Epidermal melanocyte (primary cell): ENCODE measurements around the gene CACNA1G.

Experiments
- DNase-seq: peaks from one replicate; pipeline ENCODE4 v3.0.0; 2011; ENCODE audit warnings: low spot score; ENCODE audit not compliant: insufficient read length

The CACNA1G gene

DNA sequence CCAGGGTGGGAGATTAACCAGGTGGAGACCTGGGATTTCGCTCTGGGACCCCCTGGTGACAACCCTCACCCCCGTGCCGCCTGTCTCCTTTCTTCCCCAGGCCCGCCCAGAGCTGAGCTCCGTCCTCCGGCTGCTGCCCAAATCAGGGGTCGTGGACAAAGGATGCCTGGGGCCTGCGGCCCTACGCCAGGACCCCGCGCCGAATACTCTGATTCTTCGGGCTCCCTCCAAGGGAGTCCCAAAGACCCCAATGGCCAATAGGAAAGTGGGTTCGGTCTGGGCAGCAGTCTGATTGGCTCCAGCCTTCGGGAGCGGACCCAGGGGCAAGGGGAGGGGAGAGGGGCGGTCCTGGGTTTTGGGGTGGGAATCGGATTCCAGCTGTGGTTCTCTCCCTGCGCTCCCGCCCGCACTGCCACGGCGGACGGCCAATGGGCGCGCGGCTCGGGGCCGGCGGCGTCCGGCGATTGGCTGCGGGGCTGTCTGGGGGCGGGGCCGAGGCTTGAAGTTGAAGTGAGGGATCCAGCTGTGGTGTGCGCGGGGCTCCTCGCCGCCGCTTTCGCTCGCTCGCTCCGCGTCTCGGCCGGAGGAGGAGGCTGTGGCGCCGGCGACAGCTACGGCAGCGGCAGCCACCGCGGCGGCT is at the start of gene CACNA1G:
Gene CACNA1G, plus strand, starts transcription at position 531 of the 640 bp plus-strand sequence. CDS start 745 bp downstream, outside the sequence.
- DNase-seq: peak; percentile 97

DNA sequence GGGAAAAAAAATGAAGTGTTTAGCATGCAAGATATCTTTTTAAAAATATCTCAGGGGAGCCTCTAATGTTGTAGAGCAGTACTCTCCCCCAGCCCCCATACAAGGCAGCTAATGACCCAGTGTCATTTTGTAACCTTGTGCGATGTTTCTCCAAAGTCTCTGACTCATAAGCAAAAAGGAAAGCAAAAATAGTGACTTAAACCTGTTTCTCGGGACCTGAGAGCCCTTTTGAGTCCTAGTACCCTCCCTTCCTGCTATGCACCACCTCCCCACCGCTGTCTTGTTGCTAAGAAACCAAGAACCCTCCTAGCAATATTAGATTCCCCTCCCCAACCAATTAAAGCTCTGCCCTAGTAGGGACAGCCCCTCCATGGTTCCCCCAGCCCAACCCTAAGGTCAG is 49.5 kb upstream of the CACNA1G start:
- no peak for DNase-seq

DNA sequence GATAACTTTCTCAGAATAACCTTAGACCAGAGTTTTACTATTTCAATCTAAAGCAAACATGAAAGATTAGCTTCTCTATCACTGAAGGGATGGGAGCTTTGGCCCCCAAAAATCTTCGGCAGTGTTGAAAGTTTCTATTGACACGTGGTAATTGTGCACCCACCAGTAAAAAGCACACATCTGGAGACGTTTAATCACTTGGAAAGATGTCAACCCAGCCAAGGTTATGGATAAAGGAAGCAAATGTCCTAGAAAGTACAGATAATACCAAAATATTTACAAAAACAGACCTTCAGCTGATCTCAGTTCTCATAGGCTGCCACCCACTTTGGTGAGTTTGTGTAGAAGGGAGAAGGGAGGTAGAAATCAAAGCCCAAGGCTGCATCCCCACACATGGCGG is 47.0 kb upstream of the CACNA1G start:
- no peak for DNase-seq

DNA sequence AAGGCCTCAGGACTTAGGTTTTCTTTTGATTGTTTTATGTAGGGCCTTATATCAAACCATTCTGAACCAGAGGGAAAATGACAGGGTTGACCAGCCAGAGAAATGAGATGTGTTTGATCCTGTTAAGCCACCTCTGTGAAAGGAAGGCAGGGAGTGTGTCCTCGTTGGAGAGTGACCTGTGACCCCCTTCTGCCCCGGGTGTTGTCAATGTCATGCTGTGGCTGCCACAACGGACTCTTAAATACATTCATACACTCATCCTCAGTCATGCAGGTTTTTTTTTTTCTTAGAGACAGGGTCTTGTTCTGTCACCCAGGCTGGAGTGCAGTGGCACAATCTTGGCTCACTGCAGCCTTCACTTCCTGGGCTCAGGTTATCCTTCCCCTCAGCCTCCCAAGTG is 46.1 kb upstream of the CACNA1G start:
- peak; percentile 4 for DNase-seq

DNA sequence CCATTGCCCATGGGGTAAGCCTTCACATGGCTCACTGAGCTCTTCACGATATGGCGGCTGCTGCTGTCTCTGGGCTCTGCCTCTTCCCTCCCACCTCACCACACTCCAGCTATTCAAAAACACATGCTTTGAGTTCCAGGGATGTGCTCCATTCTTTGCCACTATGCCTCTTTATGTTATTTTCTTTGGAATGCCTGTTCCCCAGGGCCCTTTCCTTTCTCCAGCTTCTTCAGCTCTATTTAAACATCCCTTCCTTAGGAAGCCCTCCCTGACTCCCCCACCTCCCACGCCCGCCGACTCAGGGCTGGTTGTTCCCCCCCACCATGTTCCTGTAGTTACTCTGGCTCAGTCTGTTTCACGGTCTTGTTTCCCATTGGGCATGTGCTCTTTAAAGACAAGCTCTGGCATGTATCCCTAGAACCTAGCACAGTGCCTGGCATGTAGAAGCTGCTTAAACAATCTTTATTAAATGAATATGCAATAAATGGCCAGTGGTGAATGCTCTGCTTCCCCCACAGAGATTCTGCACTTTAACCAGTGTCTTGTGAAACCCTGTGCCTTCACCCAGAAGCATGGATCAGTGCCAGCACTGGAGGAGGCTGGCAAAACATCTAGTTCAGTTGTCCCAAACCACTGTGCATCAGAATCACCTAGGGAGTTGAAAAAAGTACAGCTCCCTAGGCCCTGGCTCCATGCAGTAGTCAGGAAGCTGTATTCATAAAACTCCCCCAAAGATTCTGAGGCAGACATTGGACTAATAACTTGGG is 45.4 kb upstream of the CACNA1G start:
- DNase-seq: peak; percentile 55

DNA sequence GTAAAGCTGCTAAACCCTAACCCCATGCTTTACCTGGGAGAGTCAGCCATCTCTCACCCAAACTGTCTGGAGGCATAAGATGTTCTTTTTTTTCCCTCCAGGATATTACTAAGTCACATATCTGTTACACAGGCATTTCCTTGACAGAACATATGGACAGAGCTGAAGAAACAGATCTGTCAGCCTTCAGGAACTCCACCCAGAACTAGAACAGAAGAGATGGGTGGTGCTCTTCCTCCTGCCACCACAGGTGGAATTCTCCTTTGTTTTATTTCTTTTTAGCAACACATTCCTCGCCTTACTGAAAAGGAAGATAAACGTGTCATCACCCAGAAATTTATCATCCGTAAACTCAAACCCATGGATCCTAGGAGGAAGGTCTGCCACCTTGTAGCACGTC is 43.5 kb upstream of the CACNA1G start:
- DNase-seq: no peak

DNA sequence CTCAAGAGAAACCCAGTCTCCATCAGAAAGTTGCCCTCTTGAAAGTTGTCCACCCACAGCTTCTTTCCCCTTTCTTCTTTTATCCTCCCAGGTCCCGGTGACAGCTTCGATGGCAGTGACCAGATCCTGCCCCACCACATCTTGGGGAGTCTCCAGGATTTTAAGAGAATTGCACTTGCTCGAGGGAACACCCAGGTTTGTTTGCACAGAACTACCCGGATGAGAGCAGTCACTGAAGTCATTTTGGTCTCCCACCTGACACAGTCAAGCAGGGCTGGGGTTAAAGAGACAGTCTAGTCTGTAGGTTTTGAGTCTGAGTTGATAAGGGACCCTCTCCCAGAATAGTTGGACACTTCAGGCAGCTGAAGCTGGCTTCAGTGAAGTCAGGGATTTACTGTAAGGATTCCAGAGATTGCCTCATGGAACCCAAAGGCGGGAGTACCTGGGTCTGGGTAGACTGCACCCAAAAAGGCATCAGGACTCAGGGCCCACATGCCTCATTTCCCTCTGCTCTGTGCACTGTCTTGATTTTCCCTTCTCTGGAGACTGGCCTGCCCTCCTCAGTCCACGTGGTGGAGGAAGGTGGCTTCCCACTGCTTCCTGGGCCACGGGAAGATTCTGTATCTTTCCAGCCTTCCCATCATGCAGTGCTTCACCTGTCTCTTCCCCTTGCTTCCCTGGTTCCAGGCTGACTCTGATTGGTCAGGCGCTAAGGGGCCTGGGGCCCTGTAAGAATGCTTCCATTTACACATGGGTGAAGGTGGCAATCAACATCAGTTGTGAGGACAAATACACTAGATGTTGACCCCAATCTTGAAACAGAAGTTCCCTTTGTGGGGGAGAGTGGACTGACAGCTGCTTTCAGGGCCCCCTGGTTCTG is 42.8 kb upstream of the CACNA1G start:
- DNase-seq: no peak

DNA sequence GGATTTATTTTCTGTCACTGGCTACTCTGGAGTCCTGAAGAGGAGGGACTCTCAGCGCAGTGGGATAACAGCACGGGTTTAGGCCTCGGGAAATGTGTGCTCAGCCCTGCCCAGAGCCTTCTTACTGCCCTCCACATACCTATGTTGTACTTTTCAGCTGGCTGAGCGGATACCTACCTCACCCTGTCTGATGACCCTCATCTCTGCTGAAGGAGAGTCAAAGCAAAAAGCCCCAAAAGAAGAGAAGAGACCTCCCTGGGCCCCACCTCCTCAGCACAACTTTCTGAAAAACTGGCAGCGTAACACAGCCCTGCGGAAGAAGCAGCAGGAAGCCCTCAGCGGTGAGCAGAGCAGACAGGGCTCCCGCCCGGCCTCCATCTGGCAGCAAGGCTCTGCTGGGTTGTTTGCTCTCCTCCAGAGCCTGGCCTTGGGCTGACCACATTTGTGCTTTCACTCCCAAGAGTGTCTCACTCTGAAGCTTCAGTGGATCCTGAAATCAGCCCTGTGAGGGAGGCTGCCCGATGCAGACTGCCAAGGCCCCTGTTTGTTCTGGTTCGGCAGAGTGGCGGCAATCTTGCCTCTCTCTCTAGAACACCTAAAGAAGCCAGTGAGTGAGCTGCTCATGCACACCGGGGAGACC is 42.0 kb upstream of the CACNA1G start:
- no peak for DNase-seq

DNA sequence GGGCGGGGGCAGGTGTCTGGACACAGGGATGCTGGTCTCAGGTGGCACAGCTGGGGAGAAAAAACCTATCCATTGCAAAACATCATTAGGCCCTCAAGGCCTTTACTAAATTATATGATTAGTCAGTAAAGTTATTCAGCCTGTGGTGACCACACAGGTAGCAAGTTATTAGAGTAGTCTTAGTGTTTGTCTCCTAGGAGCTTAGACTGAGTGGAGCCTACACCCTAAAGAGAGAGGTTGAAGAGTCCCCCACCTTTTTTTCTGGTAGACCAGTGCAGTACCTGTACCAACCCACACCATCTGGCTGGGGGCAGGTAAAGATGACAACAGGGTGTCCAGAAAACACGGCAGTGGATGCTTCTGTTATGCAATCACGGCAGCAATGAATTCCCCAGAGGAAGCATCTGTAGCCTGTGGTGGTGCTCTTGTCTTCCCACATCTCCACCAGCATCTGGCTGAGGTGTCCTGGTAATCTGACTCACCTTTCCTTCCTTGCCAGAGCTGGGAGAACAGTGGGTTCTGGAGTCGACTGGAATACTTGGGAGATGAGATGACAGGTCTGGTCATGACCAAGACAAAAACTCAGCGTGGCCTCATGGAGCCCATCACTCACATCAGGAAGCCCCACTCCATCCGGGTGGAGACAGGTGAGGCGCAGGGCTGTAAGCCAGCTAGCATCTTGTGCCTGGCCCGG is 41.2 kb upstream of the CACNA1G start:
- DNase-seq: no peak

DNA sequence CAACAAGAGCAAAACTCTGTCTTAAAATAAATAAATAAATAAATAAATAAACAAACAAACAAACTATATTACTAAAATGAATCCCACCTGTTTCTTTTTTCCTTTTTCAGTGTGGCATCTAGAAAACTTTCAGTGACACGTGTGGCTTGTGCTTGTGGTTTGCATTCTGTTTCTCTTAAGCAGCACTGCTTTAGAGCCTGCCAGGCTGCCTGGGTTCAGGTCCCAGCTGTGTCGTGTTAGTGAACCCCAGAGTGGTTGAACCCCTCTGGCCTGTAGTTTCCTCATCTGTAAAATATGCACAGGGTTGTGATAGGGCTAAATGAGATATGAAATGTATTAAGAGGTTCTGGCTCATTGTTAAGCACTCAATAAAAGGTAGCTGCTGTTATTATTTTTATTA is 40.0 kb upstream of the CACNA1G start:
- DNase-seq: no peak

DNA sequence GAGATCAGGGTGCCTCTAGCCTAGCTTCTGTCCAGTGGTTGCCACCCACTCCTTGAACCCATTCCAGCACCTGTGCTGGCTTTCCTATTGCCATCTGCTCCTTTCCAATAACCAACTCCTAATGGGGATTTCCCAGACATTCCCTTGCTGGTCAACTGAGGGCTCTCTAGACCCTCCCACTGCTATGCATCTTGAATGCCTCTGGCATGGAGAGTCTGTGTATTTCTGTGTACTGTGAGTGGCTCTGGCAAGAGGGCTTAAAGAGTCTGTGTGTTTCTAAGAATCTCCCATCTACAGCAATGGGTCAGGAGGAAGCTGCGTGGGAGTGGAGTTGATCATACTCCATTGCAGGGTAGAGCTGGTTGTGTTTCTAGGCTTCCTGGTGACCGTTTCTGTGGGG is 39.0 kb upstream of the CACNA1G start:
- DNase-seq: no peak

DNA sequence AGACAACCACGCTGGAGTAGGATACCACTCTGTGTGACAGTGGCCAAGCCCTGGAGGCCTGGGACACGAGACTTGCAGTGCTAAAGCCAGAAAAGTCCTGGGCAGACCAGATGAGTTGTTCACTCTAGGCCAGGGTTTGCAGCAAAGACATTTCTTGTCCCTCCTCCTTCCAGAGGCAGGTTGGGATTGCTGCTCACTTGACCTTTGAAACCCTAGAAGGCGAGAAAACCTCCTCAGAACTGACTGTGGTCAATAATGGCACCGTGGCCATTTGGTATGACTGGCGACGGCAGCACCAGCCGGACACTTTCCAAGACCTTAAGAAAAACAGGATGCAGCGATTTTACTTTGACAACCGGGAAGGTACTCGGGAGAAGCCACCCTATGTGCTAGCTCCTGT is 37.7 kb upstream of the CACNA1G start:
- no peak for DNase-seq

DNA sequence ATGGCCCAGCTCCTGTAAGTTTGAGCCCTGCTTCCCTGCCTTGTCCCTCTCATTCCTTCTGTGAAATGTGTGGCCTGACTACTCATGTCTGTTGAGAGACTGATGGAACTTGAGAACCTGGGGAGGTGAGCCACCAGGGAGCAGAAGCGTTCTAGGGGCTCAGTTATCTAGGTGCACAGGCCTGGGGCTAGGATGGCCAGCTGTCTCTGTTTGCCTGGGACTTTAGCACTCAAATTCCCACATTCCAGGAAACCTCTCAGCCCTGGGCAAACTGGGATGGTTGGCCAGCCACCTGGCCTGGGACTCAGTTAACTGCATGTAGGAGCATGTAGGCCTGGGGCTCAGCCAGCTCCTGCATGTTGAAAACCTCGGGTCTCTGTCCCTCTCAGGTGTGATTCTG is 37.3 kb upstream of the CACNA1G start:
- no peak for DNase-seq

DNA sequence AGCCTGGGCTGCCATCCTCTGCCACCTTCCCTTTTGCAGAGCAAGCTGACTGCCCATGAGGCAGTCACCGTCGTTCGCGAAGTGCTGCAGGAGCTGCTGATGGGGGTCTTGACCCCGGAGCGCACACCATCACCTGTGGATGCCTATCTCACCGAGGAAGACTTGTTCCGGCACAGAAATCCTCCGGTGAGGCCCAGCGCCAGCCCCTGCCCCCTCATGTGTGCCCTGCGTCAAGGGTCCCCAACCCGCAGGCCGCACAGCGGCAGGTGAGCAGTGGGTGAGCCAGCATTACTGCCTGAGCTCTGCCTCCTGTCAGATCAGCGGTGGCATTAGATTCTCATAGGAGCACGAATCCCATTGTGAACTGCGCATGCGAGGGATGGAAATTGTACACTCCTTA is 35.7 kb upstream of the CACNA1G start:
- DNase-seq: no peak

DNA sequence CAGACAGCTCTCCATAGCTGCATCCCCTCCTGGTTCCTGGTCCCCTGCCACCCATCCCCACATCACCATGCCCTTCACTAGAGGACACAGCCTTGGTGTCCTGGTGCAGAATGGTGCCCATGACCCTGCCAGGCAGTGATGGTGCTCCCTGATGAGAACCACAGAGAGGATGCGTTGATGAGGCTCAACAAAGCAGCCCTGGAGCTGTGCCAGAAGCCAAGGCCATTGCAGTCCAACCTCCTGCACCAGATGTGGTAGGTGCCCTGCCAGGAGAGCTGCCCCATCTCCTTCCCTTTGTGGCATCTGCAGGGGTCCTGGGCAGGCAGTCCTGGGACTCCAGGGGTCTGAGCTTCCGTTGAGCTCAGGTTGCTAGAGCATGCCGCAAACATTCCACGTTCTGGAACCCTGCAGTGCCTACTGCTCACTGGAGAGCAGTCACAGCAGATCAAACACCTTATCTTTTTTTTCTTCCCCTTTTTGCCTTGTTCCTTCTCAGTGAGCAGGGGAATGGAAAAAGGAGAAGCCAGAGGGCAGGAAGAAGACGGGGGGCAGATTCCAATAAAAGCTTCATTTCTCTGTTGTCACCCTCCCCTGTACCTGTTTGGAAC is 33.3 kb upstream of the CACNA1G start:
- no peak for DNase-seq

DNA sequence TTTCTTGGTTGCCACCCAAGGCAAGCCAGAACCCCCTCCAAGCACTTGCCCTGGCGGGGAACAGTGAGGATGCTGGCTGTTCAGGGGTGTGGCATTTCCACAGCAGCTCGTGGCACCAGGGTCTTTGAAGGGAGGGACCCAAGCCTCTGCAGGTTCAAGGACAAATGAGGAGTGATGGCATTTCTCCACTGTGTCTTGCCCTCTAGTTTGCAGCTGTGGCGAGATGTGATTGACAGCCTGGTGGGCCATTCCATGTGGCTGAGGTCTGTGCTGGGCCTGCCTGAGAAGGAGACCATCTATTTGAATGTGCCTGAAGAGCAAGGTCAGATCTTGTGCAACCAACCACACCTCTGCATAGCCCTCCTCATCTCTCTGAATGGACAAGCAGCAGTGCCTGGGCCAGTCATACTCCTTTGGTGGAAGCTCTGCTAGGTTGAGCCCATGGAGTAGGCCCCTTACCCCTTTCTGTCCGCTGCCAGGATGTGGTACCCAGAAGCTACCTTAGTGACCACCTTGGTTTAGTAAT is 32.5 kb upstream of the CACNA1G start:
- DNase-seq: no peak

DNA sequence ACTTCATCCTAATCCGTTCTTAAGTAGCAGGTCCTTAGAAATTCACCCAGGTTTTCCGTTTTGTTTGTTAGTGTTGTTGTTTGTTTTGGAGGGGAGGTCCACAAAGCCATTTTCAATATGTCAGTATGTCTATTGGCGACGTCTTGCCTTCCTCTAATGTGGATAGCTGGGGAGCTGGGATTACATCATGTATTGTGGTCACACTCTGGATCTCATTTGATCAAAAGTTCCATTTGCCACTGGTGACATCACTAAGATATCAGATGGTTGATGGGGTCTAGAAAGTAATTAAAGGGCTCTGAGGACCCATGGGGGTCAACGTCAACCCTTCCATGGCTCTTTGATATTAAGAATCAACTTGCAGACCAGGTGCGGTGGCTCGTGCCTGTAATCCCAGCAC is 30.7 kb upstream of the CACNA1G start:
- no peak for DNase-seq

DNA sequence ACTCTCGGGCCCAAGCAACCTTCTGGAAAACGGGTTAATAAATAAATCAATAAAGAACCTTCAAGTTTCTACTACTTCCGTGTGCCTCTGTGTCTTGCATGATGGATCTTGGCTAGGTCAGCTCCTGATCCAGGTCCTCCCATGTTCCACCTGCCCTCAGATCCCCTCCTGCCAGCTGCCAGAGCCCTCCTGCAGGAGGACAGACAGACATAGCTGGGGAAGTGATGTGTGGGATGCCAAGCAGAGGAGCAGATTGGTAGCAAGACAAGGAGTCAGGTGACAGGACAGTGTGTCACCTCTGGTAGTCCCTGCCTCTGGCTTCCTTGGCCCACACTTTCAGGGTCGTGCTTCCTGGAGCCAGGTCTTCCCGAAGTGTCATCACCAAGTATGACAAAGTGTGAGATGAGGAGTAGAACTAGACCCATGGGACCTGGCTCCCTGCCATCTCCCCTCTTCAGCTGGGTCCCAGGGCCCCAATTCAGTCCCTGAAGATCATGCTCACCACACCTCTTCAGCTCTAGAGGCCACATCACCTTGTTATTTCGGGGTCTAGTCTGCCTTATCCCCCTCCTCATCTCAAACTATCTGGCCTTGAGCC is 29.0 kb upstream of the CACNA1G start:
- no peak for DNase-seq

DNA sequence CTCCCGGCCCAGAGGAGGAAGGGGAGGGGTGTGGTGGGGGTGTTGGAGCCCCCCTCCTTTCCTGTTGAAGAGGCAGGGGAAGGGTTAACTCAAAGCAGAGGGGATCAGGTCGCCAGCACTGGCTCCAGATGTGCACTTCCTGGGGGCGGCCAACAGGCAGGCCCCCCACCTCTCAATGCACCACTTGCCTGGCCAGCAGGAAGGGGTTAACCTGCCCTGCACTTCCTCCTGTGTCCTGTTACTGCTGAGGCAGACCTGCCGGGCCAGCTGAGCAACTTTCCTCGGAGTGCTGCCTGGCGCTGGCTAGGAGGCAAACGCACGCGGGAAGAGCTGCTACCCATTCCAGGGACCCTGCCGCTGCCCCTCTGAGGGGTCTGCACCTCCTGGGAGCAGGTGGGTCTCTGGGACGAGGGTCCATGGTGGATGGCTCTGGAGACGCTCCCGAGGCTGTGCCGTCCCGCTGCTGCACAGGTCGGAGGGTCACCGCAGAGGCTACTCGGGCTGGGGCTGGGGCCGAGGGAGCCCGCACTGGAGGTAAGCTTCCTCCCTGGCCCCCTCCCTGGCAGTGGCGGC is 28.0 kb upstream of the CACNA1G start, which contains the start of gene EPN3:
Gene EPN3, plus strand, starts transcription at position 284 of the 573 bp plus-strand sequence. CDS start 3,822 bp downstream, outside the sequence.
- DNase-seq: no peak
